GM18951 (cell line): ENCODE data around the gene HSD17B4.

Experiments used
- POLR2A ChIP-seq: IDR thresholded peaks from 4 replicates; pipeline ENCODE4 v1.6.1; 2011; ENCODE audit warnings: mild to moderate bottlenecking; ENCODE audit not compliant: insufficient read length, insufficient read depth; ENCODE audit errors: extremely low read depth
- in situ Hi-C: fragments of 300-500 bp; cut with MboI; formaldehyde crosslinking; loops from one replicate; pipeline ENCODE4 v1.12.0; 2022; ENCODE audit warnings: low sequenced_read_pairs, mixed read lengths, inconsistent platforms; ENCODE audit not compliant: unreplicated experiment

HSD17B4 gene

GRCh38 chr5:119452373-119453039, at the start of gene HSD17B4:
HSD17B4 (plus strand) TSS chr5:119452497; CDS start chr5:119452576, 79 bp downstream.
- in situ Hi-C loops = loop anchor here (25.0 kb wide), 2 partner anchors 285 to 1010 kb away; partner anchors contain the start of gene PRR16
- TF ChIP-seq POLR2A = peak; percentile 77

- in situ Hi-C loops = loop anchor here (10.0 kb wide), 1 partner anchor 138 kb away; no protein-coding TSS in a partner anchor
Observed at GRCh38 chr5:119402555-119402954, 49.7 kb upstream of the HSD17B4 start.

GRCh38 chr5:119404033-119404432, 48.3 kb upstream of the HSD17B4 start:
- TF ChIP-seq POLR2A = no peak
- in situ Hi-C loops = loop anchor here (10.0 kb wide), 1 partner anchor 139 kb away; no protein-coding TSS in a partner anchor

More at GRCh38 chr5:119402555-119402954, 49.7 kb upstream of the HSD17B4 start:
- no peak for TF ChIP-seq POLR2A

GRCh38 chr5:119405419-119405818, 46.9 kb upstream of the HSD17B4 start:
- in situ Hi-C loops = loop anchor here (10.0 kb wide), 1 partner anchor 141 kb away; no protein-coding TSS in a partner anchor

GRCh38 chr5:119406551-119407110, 45.7 kb upstream of the HSD17B4 start:
- no peak for TF ChIP-seq POLR2A
- in situ Hi-C loops = loop anchor here (10.0 kb wide), 1 partner anchor 142 kb away; no protein-coding TSS in a partner anchor

More at GRCh38 chr5:119405419-119405818, 46.9 kb upstream of the HSD17B4 start:
- TF ChIP-seq POLR2A = no peak

GRCh38 chr5:119409235-119409815, 43.0 kb upstream of the HSD17B4 start:
- TF ChIP-seq POLR2A = no peak
- in situ Hi-C loops = loop anchor here (10.0 kb wide), 1 partner anchor 145 kb away; no protein-coding TSS in a partner anchor

- in situ Hi-C loops = loop anchor here (10.0 kb wide), 2 partner anchors 386 to 416 kb away; no protein-coding TSS in a partner anchor
- TF ChIP-seq POLR2A = no peak
Observed at GRCh38 chr5:119410448-119411159, 41.7 kb upstream of the HSD17B4 start.

GRCh38 chr5:119411361-119412278, 40.7 kb upstream of the HSD17B4 start:
- TF ChIP-seq POLR2A = no peak
- in situ Hi-C loops = loop anchor here (10.0 kb wide), 2 partner anchors 387 to 417 kb away; no protein-coding TSS in a partner anchor

GRCh38 chr5:119412279-119413227, 39.7 kb upstream of the HSD17B4 start:
- in situ Hi-C loops = loop anchor here (10.0 kb wide), 2 partner anchors 388 to 418 kb away; no protein-coding TSS in a partner anchor
- TF ChIP-seq POLR2A = no peak

- in situ Hi-C loops = loop anchor here (10.0 kb wide), 2 partner anchors 389 to 419 kb away; no protein-coding TSS in a partner anchor
Observed at GRCh38 chr5:119414124-119414734, 38.1 kb upstream of the HSD17B4 start.
